NOMO-1 (cell line): Measurements from ENCODE around the gene HSD17B14.
"Not testable (repeated sequence)": the region's sequence is repeated elsewhere in the genome, so short reads cannot be mapped to it uniquely, and the experiment has no call there.

Experiments used
- DNase-seq, 2 experiments: peaks; one replicate each; lab custom pipeline; 2025; ENCODE audit not compliant: unreplicated experiment in 2 of 2; lab: John Stamatoyannopoulos, UW

HSD17B14 gene

GRCh38 chr19:48799358-48800300, 36.7 kb downstream of the HSD17B14 start:
- DNase-seq: no peak

GRCh38 chr19:48798937-48799336, 37.4 kb downstream of the HSD17B14 start:
- DNase-seq: no peak

GRCh38 chr19:48797103-48797502, 39.2 kb downstream of the HSD17B14 start:
- DNase-seq: no peak

GRCh38 chr19:48796298-48797083, 39.8 kb downstream of the HSD17B14 start:
- no peak for DNase-seq

- no peak for DNase-seq
Measured at GRCh38 chr19:48795685-48796070, 40.6 kb downstream of the HSD17B14 start.

- peak; percentile 76 to 87 for DNase-seq
Measured at GRCh38 chr19:48795055-48795684, 41.1 kb downstream of the HSD17B14 start.

- no peak for DNase-seq
Measured at GRCh38 chr19:48794291-48794690, 42.0 kb downstream of the HSD17B14 start.

GRCh38 chr19:48793271-48793670, 43.0 kb downstream of the HSD17B14 start:
- DNase-seq: no peak

- DNase-seq: not testable (repeated sequence)
Measured at GRCh38 chr19:48787331-48787730, 49.0 kb downstream of the HSD17B14 start.

- DNase-seq: not testable (repeated sequence)
Measured at GRCh38 chr19:48786422-48786821, 49.9 kb downstream of the HSD17B14 start.

- DNase-seq: no peak
Measured at GRCh38 chr19:48784527-48784926, 51.8 kb downstream of the HSD17B14 start.

GRCh38 chr19:48780631-48781391, 55.5 kb downstream of the HSD17B14 start:
- peak; percentile 8 to 30 for DNase-seq

GRCh38 chr19:48779636-48780035, 56.7 kb downstream of the HSD17B14 start:
- no peak for DNase-seq

GRCh38 chr19:48777720-48778119, 58.6 kb downstream of the HSD17B14 start:
- no peak for DNase-seq

- no peak for DNase-seq
Measured at GRCh38 chr19:48777139-48777538, 59.2 kb downstream of the HSD17B14 start.

GRCh38 chr19:48772503-48772953, 63.8 kb downstream of the HSD17B14 start:
- DNase-seq: no peak

- no peak for DNase-seq
Measured at GRCh38 chr19:48770734-48771472, 65.4 kb downstream of the HSD17B14 start.

- DNase-seq: no peak
Measured at GRCh38 chr19:48770266-48770665, 66.0 kb downstream of the HSD17B14 start.

- peak; percentile 23 to 68 for DNase-seq
Measured at GRCh38 chr19:48768994-48769713, 67.1 kb downstream of the HSD17B14 start.
